HCT116 (cell line): ENCODE data around the gene FBXW8. TPM values are rescaled to one million over a fixed set of nuclear protein-coding genes. Genes with fewer than 3 reads are reported as not detected.

Experiments used
- ATAC-seq: fragments of 200-7000 bp; cut with Tn5 transposase; 2 replicates; pipeline ENCODE4 v1.9.1; 2020; ENCODE audit warnings: mild to moderate bottlenecking, moderate library complexity
- BruUV-seq: library from RNA; stranded (reverse); fragments of 400-500 nt; replicated peaks from 2 replicates; lab custom pipeline; 2021; lab: Mats Ljungman, UMichigan
- CTCF ChIA-PET: fragments of 300-600 bp; sonication (Branson Sonifier 250); formaldehyde crosslinking; loops from one replicate; lab custom pipeline; 2021; ENCODE audit warnings: antibody characterized with exemption; lab: Charles Lee
- POLR2A ChIA-PET: fragments of 300-600, 350-600 bp; sonication (Branson Sonifier 250); formaldehyde crosslinking; loops from one replicate; lab custom pipeline; 2021; ENCODE audit warnings: antibody characterized with exemption; lab: Charles Lee
- RAD21 ChIA-PET, 2 experiments: fragments of 300-600 bp; sonication (Branson Sonifier 250); formaldehyde crosslinking; loops; one replicate each; lab custom pipeline; 2023; ENCODE audit warnings: low total read pairs in 2 of 2; ENCODE audit not compliant: uncharacterized antibody in 2 of 2, unreplicated experiment in 2 of 2, low non-redundant PET in 1 of 2; lab: Charles Lee
- DNase-seq: peaks from one replicate; pipeline ENCODE4 v3.0.0-alpha.2; 2010; ENCODE audit warnings: low read depth, low spot score
- H2AFZ ChIP-seq: fragments of 200-600 bp; shearing (Covaris generic), sonication (generic); 2 replicates; pipeline ENCODE4 v1.6.1; 2017; ENCODE audit warnings: low read depth, mixed run types, mixed read lengths, antibody characterized with exemption, low read length; ENCODE audit not compliant: poor library complexity, severe bottlenecking
- H3K27ac ChIP-seq: 2 replicates; pipeline ENCODE4 v1.5.1; 2012; ENCODE audit warnings: low read depth, low read length
- H3K27me3 ChIP-seq: fragments of 200-600 bp; sonication (generic); 2 replicates; pipeline ENCODE4 v1.6.1; 2016; ENCODE audit warnings: mixed run types, low read length, mixed read lengths; ENCODE audit not compliant: insufficient read depth
- H3K36me3 ChIP-seq, 2 experiments: fragments of 200-500 bp in 1 of 2; fragments of 200-600 bp in 1 of 2; sonication (Bioruptor generic) in 1 of 2; sonication (generic) in 1 of 2; 2 replicates each; pipeline versions ENCODE4 v1.5.1 to v1.6.1; 2014 to 2016; ENCODE audit warnings: low read length in 2 of 2, inconsistent platforms in 1 of 2, mixed read lengths in 1 of 2, mixed run types in 1 of 2; ENCODE audit not compliant: insufficient read depth in 2 of 2, control insufficient read depth in 1 of 2
- H3K4me1 ChIP-seq, 2 experiments: fragments of 200-600 bp in 1 of 2; sonication (generic) in 1 of 2; 2 replicates each; pipeline versions ENCODE4 v1.5.1 to v1.6.1; 2012 to 2017; ENCODE audit warnings: low read length in 2 of 2, inconsistent platforms in 1 of 2, mild to moderate bottlenecking in 1 of 2, mixed read lengths in 1 of 2, mixed run types in 1 of 2, moderate library complexity in 1 of 2; ENCODE audit not compliant: insufficient read depth in 2 of 2, control insufficient read depth in 1 of 2
- H3K4me2 ChIP-seq: fragments of 200-600 bp; sonication (generic); 2 replicates; pipeline ENCODE4 v1.6.1; 2017; ENCODE audit warnings: mixed run types, low read length, mixed read lengths
- H3K4me3 ChIP-seq, 2 experiments: fragments of 200-600 bp in 1 of 2; sonication (generic) in 1 of 2; replicated peaks in 1 of 2; 2 replicates each; pipeline ENCODE4 v1.5.1; 2011 to 2016; ENCODE audit warnings: low read length in 2 of 2, control low read depth in 1 of 2, low read depth in 1 of 2, mild to moderate bottlenecking in 1 of 2, mixed read lengths in 1 of 2, mixed run types in 1 of 2
- H3K79me2 ChIP-seq: fragments of 200-600 bp; sonication (generic); 2 replicates; pipeline ENCODE4 v1.6.1; 2017; ENCODE audit warnings: mild to moderate bottlenecking, mixed run types, low read length, moderate library complexity, mixed read lengths; ENCODE audit not compliant: insufficient read depth
- H3K9ac ChIP-seq: fragments of 200-600 bp; sonication (generic); 2 replicates; pipeline ENCODE4 v1.6.1; 2016; ENCODE audit warnings: low read length, mixed read lengths
- H3K9me2 ChIP-seq: fragments of 200-600 bp; sonication (generic), shearing (Covaris generic); 2 replicates; pipeline ENCODE4 v1.6.1; 2017; ENCODE audit warnings: mixed run types, mild to moderate bottlenecking, moderate library complexity; ENCODE audit not compliant: insufficient read depth
- H3K9me3 ChIP-seq, 2 experiments: fragments of 200-500 bp in 1 of 2; fragments of 200-600 bp in 1 of 2; sonication (Bioruptor generic) in 1 of 2; sonication (generic) in 1 of 2; 2 replicates each; pipeline ENCODE4 v1.6.1; 2014 to 2017; ENCODE audit warnings: low read length in 2 of 2, mixed read lengths in 2 of 2, inconsistent platforms in 1 of 2, low read depth in 1 of 2, mild to moderate bottlenecking in 1 of 2, mixed run types in 1 of 2, moderate library complexity in 1 of 2; ENCODE audit not compliant: control insufficient read depth in 1 of 2, insufficient read depth in 1 of 2
- H4K20me1 ChIP-seq: fragments of 200-600 bp; sonication (generic), shearing (Covaris generic); 2 replicates; pipeline ENCODE4 v1.6.1; 2017; ENCODE audit warnings: mixed run types, mild to moderate bottlenecking, moderate library complexity; ENCODE audit not compliant: insufficient read depth
- ATF3 ChIP-seq: IDR thresholded peaks from 2 replicates; pipeline ENCODE4 v1.6.1; 2012
- CBX3 ChIP-seq: IDR thresholded peaks from 2 replicates; pipeline ENCODE4 v1.6.1; 2012; ENCODE audit warnings: low read depth
- CEBPB ChIP-seq: IDR thresholded peaks from 2 replicates; pipeline ENCODE4 v1.6.1; 2012; ENCODE audit warnings: low read depth
- ELF1 ChIP-seq: IDR thresholded peaks from 2 replicates; pipeline ENCODE4 v1.6.1; 2012; ENCODE audit warnings: low read depth, borderline replicate concordance
- EZH2phosphoT487 ChIP-seq: fragments of 200-600 bp; IDR thresholded peaks from 2 replicates; pipeline ENCODE4 v1.6.1; 2018; ENCODE audit warnings: antibody characterized with exemption, borderline replicate concordance
- FOSL1 ChIP-seq: IDR thresholded peaks from 2 replicates; pipeline ENCODE4 v1.6.1; 2012; ENCODE audit warnings: low read depth
- JUND ChIP-seq: IDR thresholded peaks from 2 replicates; pipeline ENCODE4 v1.6.1; 2012
- POLR2A ChIP-seq: IDR thresholded peaks from 2 replicates; pipeline ENCODE4 v1.7.0; 2011; ENCODE audit warnings: borderline replicate concordance; ENCODE audit not compliant: insufficient read depth, insufficient read length; ENCODE audit errors: extremely low read depth
- RAD21 ChIP-seq: IDR thresholded peaks from 2 replicates; pipeline ENCODE4 v1.6.1; 2012; ENCODE audit warnings: low read depth, mild to moderate bottlenecking
- REST ChIP-seq: IDR thresholded peaks from 2 replicates; pipeline ENCODE4 v1.6.1; 2012; ENCODE audit warnings: low read depth
- SIN3A ChIP-seq: IDR thresholded peaks from 2 replicates; pipeline ENCODE4 v1.6.1; 2012; ENCODE audit warnings: low read depth
- SP1 ChIP-seq: IDR thresholded peaks from 2 replicates; pipeline ENCODE4 v1.6.1; 2012; ENCODE audit warnings: low read depth
- TCF7L2 ChIP-seq: IDR thresholded peaks from 2 replicates; pipeline ENCODE4 v1.7.0; 2011; ENCODE audit warnings: borderline replicate concordance, inconsistent platforms; ENCODE audit not compliant: insufficient read depth, insufficient read length; ENCODE audit errors: extremely low read depth
- ZFX ChIP-seq: fragments of 450-650 bp; IDR thresholded peaks from 2 replicates; pipeline ENCODE4 v1.6.1; 2017
- ZNF274 ChIP-seq: fragments of 200-500 bp; sonication (Bioruptor generic); IDR thresholded peaks from 2 replicates; pipeline ENCODE4 v1.6.1; 2014; ENCODE audit warnings: mild to moderate bottlenecking, low read depth, low read length, inconsistent platforms
- intact Hi-C: fragments of 100-400 bp; cut with micrococcal nuclease; formaldehyde crosslinking; loops from 2 replicates; pipeline ENCODE4 v1.10.0; 2022
- total RNA-seq: library from RNA; stranded (reverse); gene quantifications from one replicate; pipeline ENCODE4 v1.2.1, GENCODE V29; 2021; ENCODE audit not compliant: unreplicated experiment
- TF ChIP-seq, protein P1 (sequence below): IDR thresholded peaks from 2 replicates; pipeline ENCODE4 v1.6.1; 2011; ENCODE audit warnings: mild to moderate bottlenecking, low read length, moderate library complexity; ENCODE audit not compliant: insufficient replicate concordance; ENCODE audit errors: extremely low read depth
- TF ChIP-seq, protein P2 (sequence below), 3 experiments: fragments of 200-600 bp in 1 of 3; sonication (generic) in 1 of 3; IDR thresholded peaks in 2 of 3; conservative IDR thresholded peaks in 1 of 3; 2 replicates each; pipeline ENCODE4 v1.5.1; 2012 to 2017; ENCODE audit warnings: low read depth in 2 of 3, low read length in 2 of 3, antibody characterized with exemption in 1 of 3, borderline replicate concordance in 1 of 3, control low read depth in 1 of 3, mild to moderate bottlenecking in 1 of 3, mixed read lengths in 1 of 3, mixed run types in 1 of 3, moderate library complexity in 1 of 3; ENCODE audit not compliant: insufficient read depth in 1 of 3

Gene FBXW8
- total RNA-seq, 1 experiment from 2014 or later, result 14.6 TPM

DNA sequence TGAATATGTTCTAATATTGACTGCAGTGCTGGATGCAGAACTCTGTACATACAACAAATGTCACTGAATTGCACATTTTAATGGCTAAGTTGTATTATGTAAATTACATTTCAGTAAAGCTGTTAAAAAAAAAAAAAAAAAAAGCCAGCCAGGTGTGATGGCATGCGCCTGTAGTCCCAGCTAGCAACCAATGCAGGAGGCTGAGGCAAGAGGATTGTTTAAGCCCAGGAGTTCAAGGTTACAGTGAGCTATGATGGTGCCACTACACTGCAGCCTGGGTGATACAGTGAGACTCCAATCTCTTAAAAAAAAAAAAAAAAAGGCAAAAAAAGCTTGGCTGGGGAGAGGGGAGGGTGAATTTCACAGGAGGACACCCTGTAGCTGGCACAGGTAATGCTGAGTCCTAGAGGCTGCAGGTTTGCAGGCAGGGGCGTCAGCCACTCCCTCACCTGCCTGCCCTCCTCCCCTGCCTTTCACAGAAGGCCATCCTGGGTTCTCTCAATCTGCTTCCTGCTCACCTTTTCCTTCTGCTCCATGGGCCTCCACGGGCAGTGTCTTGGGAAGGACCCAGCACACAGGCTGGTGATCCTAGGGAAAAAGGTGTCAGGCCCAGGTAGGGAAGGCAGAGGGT, 147.8 kb downstream of the FBXW8 start:
- Histone ChIP-seq H3K4me1 (no peaks in the 10 kb centered on the region), H3K79me2 (no peaks in the 10 kb centered on the region), H3K9me2 (no peaks in the 10 kb centered on the region), H3K4me2 (no peak overlapping the region), H3K4me3 (no peak overlapping the region), H4K20me1 (no peaks in the 10 kb centered on the region), H3K36me3 (no peaks in the 10 kb centered on the region), H3K27me3 (no peaks in the 10 kb centered on the region), H3K9ac (no peak overlapping the region), H3K27ac (no peak overlapping the region), H2AFZ (no peak overlapping the region), H3K9me3 (no peaks in the 10 kb centered on the region)
- ATAC-seq, result no peak
- BruUV-seq, result no TSS peak
- TF ChIP-seq JUND (no peak), SP1 (no peak), TCF7L2 (no peak), ZFX (no peak), SIN3A (no peak), CBX3 (no peak), EZH2phosphoT487 (no peak), RAD21 (no peak), REST (no peak), ZNF274 (no peak), CEBPB (no peak), FOSL1 (no peak), POLR2A (no peak), ATF3 (no peak), ELF1 (no peak)
- TF ChIP-seq, protein P1, sequence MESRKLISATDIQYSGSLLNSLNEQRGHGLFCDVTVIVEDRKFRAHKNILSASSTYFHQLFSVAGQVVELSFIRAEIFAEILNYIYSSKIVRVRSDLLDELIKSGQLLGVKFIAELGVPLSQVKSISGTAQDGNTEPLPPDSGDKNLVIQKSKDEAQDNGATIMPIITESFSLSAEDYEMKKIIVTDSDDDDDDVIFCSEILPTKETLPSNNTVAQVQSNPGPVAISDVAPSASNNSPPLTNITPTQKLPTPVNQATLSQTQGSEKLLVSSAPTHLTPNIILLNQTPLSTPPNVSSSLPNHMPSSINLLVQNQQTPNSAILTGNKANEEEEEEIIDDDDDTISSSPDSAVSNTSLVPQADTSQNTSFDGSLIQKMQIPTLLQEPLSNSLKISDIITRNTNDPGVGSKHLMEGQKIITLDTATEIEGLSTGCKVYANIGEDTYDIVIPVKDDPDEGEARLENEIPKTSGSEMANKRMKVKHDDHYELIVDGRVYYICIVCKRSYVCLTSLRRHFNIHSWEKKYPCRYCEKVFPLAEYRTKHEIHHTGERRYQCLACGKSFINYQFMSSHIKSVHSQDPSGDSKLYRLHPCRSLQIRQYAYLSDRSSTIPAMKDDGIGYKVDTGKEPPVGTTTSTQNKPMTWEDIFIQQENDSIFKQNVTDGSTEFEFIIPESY, result no peak
- TF ChIP-seq, protein P2, sequence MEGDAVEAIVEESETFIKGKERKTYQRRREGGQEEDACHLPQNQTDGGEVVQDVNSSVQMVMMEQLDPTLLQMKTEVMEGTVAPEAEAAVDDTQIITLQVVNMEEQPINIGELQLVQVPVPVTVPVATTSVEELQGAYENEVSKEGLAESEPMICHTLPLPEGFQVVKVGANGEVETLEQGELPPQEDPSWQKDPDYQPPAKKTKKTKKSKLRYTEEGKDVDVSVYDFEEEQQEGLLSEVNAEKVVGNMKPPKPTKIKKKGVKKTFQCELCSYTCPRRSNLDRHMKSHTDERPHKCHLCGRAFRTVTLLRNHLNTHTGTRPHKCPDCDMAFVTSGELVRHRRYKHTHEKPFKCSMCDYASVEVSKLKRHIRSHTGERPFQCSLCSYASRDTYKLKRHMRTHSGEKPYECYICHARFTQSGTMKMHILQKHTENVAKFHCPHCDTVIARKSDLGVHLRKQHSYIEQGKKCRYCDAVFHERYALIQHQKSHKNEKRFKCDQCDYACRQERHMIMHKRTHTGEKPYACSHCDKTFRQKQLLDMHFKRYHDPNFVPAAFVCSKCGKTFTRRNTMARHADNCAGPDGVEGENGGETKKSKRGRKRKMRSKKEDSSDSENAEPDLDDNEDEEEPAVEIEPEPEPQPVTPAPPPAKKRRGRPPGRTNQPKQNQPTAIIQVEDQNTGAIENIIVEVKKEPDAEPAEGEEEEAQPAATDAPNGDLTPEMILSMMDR (IDR thresholded peaks at IDR 0.05 in 2 of 3, conservative IDR thresholded peaks at IDR 0.05 in 1 of 3; ENCODE audit: borderline replicate concordance in 1 of 3, insufficient read depth in 1 of 3, low read depth in 2 of 3, low read length in 2 of 3), result no peak
- intact Hi-C loops, result no loop called here
- CTCF ChIA-PET, result no interaction called here
- DNase-seq, result no peak
- RAD21 ChIA-PET, result no interaction called here
- POLR2A ChIA-PET, result no interaction called here
